ENCODE data around the gene SENP2. TPM values are rescaled to one million over a fixed set of nuclear protein-coding genes. Genes with fewer than 3 reads are reported as not detected.

SENP2 gene
- total and polyA plus RNA-seq, 2 experiments from 2014 or later, result 29.2 to 80.3 TPM

- TF ChIP-seq ZNF462 (CRISPR knock-in tag; IDR thresholded peaks at IDR 0.05) (no peak), NANOG (IDR thresholded peaks at IDR 0.05; ENCODE audit: borderline replicate concordance) (no peak)
Observed at GRCh38 chr3:185539934-185540333, 46.2 kb upstream of the SENP2 start (continued).

- peaks cover 4% of the 10 kb centered on the region for H3K27me3 Mint-ChIP-seq (ENCODE audit: insufficient read depth, low read depth, poor library complexity)
- Histone ChIP-seq H3F3A (replicated peaks; ENCODE audit: low read depth) (no peaks in the 10 kb centered on the region), H3K4me3 (no peak overlapping the region), H3K27ac (ENCODE audit: low read depth) (no peak overlapping the region), H3K36me3 (ENCODE audit: insufficient read depth) (no peaks in the 10 kb centered on the region), H3K4me2 (no peak overlapping the region), H3K79me2 (replicated peaks; ENCODE audit: insufficient read depth) (no peaks in the 10 kb centered on the region), H2AFZ (no peak overlapping the region), H4K20me1 (replicated peaks; ENCODE audit: insufficient read depth) (no peaks in the 10 kb centered on the region), H3K27me3 (ENCODE audit: insufficient read depth) (no peaks in the 10 kb centered on the region), H3K4me1 (ENCODE audit: insufficient read depth) (no peaks in the 10 kb centered on the region), H3K9me2 (ENCODE audit: insufficient read depth) (no peaks in the 10 kb centered on the region)
- H3K9me3 Mint-ChIP-seq, result no peaks in the 10 kb centered on the region
- TF ChIP-seq EZH2 (IDR thresholded peaks at IDR 0.05; ENCODE audit: low read depth, unreplicated experiment) (no peak), ZNF462 (CRISPR knock-in tag; IDR thresholded peaks at IDR 0.05) (no peak), CREB1 (CRISPR knock-in tag; IDR thresholded peaks at IDR 0.05; ENCODE audit: low read depth) (no peak), ETS1 (IDR thresholded peaks at IDR 0.05) (no peak)
- ATAC-seq (no peak), DNase-seq (ENCODE audit: low spot score) (no peak)
- H3K36me3 Mint-ChIP-seq (ENCODE audit: low read depth), result no peaks in the 10 kb centered on the region
- H3K4me3 Mint-ChIP-seq, result no peak overlapping the region
- H3K4me1 Mint-ChIP-seq, result 0 out of 3 replicates have a peak, but pooled peaks cover 2% of the 10 kb centered on the region
- H3K27ac Mint-ChIP-seq, result no peak overlapping the region
Observed at GRCh38 chr3:185540695-185541094, 45.4 kb upstream of the SENP2 start.

Measured in GM23338 (cell line).